ENCODE data around the gene SLC46A2.

SLC46A2 gene

DNA sequence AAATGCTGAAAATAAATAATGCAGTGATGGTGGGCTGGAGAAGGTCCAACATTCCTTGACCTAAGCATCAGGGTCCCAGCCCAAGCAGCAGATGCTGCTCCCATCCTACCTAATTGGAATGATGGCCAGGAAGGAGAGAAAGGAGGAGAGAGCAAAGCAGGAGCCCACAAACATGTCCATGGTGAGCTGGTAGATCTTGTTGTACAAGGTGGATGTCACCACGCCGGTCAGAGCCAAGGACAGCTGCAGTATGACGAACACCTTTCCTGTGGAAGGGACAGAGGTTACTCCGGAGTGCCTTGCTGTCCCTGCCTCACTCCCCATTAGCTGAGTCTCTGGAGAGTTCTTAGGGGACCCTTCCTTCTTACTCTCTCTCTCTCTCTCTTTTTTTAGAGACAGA, 4.3 kb downstream of the SLC46A2 start:
- DNase-seq (ENCODE audit: low read depth in 2 of 2), result no peak

DNA sequence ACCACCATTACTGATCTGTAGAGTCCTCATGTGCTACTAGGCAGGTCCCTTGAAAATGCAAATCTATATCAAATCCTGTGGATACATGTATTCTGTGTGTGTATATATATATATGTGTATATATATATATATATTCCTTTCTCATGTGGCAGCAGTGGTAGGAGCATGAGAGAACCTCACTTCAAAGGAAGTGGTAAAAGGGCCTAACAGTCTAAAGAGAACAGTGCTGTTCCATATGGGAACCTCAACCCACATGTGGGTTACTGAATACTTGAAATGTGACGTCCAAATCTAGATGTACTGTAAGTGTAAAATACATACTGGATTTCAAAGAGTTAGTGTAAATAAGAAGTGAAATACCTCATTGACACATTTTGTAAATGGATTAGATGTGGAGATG, 5.4 kb downstream of the SLC46A2 start:
- no peak for DNase-seq (ENCODE audit: low read depth in 2 of 2)

DNA sequence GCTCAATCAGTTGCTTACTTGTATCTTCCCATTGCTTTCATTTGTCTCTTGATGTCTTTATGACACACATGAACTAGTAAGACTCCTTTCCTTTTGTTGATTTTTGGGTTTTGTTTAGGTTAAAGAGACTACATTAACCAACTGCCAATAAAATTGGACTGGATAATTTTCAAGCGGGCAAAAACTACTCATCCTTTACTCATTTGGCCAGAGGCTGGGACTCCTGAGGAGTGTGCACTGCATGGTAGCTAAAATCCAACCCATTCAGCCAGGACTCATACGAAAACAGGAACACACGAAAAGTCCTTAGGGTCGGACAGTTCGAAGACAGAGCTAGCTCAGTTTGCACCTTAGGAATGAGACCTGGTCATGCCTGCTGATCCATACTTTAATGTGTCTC, 6.0 kb downstream of the SLC46A2 start:
- no peak for DNase-seq (ENCODE audit: low read depth in 2 of 2)

DNA sequence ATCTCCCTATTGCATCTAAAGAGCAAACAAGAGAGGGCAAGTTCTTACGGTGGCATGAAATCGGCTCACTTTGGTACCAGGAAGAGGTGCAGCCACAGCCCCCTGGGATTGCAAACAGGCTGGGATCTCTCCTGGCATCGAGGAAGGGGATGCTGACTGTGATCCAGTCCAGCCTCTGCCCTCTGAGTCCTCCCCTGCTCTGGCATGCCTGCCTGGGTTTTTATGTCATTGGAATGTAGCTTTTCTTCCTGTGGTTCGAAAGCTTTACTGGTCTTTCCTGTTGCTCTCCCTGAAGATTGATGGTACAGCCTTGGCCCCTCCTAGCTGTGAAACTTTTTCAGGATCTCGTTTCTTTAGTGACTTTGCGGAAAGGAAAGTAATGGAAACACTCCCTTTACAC, 6.6 kb downstream of the SLC46A2 start:
- no peak for DNase-seq (ENCODE audit: low read depth in 2 of 2)

DNA sequence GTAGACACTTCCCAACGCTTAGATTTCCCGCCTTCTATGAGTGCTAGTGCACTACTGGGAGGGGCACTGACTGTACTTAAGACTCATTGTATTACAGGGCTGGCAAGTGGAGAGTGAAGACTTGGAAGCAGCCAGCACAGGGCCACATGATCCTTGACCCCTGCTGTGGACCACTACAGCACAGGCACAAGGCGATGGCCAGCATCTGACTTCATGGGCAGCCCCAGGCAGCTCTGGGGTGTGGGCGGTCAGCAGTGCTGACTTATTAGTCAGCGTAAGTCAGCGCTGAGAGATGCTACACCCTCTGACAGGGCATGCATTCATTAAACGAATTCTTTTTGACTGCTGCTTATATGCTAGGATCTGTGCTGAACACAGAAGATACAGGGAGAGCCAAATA, 9.3 kb downstream of the SLC46A2 start:
- DNase-seq (ENCODE audit: low read depth in 2 of 2), result no peak

DNA sequence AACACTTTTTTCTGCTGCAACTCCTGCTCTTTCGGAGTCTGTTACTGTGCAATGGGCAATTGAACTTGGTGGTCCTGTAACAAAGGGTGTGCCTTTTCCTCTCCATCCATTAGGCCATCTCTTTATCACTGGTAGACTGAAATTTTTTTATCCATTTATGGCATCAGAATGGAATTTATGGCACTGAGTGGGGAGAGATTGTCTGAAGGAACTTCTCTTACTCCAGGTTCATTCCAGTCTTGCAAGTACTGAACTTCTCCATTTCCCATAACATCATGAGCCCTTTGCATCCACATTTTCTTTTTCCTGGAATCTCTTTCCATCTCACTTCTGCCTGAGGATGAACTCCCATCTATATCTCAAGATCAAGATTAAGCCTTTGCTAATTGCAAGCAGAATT, 10.0 kb downstream of the SLC46A2 start:
- DNase-seq (ENCODE audit: low read depth in 2 of 2), result no peak

DNA sequence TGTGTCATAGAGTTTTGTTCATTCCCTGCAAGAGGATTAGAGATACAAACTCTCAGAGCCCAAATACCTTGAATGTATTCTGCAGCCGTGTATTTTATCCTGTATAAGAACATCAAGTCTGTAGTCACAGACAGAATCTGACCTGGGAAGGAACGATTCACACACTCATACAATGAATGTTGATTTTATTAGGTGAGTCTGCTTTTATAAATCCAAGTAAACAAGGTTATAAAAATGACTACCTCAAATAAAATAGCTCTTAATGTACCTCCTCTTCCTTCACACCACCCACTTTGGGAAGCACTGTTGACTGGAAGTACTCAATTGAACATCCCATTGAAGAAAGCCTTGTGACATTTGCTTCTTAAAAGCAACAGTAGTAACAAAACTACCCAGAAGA, 11.9 kb downstream of the SLC46A2 start:
- DNase-seq (ENCODE audit: low read depth in 2 of 2), result no peak

DNA sequence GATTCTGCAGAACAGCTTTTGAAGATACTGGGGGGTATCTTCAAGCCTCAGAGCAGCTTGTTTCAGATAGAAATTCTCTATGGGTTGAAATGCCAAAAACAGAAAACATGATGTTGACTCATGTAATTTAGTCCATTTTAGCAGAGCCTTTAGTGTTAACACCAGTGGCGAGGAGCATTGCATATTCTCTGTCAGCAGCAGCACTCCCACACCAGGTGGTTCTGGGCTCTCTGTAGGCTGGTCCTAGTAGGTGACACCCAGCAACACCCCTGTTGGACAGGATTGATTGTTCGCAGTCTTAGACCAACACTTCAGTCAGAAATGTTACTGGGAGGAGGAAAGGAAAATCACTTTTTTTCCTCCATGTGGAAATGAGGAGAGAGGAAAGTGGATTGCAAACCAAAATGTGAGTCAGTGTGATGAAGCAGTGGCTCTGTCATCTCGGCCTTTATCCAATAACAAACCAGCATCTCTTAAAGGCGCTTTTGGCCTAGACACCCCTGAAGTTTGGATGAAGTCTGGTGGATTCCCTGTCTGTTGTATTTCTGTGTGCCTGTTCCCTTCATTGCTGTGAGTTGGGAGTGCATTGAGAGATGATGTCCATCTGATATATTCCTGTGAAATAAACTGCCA, 16.8 kb downstream of the SLC46A2 start:
- DNase-seq (ENCODE audit: low read depth in 2 of 2), result no peak

DNA sequence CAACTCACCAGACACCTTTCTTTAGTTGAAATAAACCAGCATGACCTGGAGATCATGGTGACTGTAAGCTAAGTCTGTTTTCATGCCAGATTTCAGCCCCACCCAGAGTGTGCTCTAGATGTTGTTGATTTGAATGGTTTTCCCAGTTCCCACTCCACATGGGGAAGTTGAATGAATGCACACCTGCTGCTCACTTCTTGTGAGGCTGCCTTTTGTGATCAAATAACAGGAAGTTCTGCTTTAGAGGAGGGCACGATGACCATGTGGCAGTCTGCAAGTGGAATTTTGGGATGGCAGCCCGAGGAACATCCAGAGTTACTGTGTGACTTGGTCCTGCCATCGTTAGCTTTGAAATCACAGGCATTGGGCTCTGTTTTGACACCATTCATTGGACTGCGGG, 18.7 kb downstream of the SLC46A2 start:
- DNase-seq (ENCODE audit: low read depth in 2 of 2), result no peak

DNA sequence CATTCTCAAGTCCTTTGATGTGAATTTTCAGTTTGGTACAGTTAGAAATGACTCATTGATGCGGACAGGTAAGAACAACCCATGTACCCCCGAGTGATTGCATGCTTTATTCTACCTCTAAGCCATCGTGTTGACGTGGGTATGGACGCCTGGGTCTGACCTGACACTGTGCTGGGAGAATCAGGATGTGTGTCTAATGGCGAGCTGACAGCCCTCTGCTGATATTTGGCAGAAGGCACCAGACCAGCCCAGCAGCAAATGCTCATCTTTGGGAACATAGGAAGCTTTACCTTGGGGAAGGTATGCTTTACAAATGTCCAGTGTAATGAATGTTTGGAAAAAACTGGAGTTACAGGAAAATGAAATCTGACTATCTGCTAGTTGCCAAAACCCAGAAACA, 20.1 kb downstream of the SLC46A2 start:
- DNase-seq (ENCODE audit: low read depth in 2 of 2), result no peak

DNA sequence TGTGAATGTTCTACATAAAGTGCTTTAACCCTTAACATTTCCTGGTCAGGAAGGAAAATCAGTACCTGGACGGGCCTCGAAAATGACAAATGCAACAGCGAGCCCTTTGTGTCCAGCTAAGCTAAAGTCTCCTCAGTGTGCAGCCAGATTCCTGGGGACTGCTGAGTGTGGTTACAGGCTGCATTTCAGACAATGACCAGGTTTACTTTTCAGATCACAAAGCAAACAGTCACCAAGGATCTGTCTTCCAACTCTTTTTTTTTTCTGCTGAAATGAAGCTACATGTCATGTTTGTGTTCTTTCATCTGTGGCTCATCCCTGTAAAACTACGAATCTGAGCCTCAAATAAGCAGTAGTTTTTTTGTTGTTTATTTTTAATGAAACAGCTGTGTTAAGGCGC, 20.8 kb downstream of the SLC46A2 start:
- DNase-seq (ENCODE audit: low read depth in 2 of 2), result no peak

DNA sequence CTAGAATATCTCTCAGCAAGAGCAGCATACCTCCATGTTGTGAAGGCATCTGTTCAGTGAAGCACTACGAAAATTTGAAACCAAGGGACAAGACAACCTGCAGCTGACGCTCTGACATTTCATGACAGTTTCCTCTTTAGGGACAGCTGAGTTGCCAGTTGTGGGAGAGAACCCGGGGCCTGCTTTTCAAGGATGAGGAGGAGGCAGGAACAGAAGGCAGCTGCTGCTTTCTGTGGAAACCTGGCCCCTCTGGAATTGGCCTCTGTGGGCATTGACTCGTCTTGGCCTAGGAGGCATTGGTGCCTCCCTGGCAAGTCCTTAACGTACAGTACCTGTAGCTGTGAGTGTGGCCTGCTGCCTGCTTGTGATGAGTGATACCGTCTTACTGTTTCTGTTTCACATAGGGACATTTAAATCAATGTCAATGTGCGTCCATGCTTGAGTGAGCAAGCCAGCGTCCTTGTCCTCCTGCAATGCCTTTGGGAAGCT, 21.6 kb downstream of the SLC46A2 start:
- DNase-seq (ENCODE audit: low read depth in 2 of 2), result no peak

DNA sequence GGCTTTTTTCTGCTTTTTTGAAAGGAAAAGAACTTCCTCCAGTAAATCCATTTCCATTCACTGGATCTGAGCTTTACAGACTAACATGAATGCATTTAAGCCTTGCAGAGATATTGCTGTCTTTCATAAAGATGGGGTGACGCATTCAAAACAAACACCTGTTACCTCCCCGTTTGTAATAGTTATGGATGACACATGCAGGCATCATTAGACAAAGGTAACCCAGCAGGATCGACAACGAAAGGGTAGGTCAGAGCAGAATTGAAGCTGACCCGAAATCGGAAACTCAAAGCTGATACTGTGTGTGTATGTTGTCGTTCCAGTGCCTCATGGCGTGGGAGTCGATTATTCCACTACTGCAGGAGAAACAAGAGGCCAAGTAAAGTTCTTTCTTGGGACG, 22.2 kb downstream of the SLC46A2 start:
- no peak for DNase-seq (ENCODE audit: low read depth in 2 of 2)

DNA sequence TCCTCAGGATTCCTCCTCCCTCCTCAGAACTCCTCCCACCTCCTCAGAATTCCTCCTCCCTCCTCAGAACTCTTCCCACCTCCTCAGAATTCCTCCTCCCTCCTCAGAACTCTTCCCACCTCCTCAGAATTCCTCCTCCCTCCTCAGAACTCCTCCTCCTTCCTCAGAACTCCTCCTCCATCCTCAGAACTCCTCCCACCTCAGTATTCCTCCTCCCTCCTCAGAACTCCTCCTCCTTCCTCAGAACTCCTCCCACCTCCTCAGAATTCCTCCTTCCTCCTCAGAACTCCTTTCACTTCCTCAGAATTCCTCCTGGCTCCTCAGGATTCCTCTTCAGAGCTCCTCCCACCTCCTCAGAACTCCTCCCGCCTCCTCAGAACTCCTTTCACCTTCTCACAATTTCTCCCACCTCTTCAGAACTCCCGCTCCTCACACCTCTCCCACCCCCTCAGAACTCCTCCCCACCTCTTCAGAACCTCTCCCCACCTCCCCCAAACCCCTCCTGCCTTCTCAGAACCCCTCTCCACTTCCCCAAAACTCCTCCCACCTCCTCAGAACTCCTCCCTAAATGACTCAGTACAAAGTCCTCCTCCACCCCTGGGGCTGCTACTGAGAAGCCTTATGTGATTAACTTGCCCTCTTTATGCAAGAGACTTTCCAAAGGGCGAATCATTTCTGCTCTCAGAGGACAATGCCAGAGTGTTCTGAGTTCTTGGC, 23.2 kb downstream of the SLC46A2 start:
- DNase-seq (ENCODE audit: low read depth in 2 of 2), result no peak

DNA sequence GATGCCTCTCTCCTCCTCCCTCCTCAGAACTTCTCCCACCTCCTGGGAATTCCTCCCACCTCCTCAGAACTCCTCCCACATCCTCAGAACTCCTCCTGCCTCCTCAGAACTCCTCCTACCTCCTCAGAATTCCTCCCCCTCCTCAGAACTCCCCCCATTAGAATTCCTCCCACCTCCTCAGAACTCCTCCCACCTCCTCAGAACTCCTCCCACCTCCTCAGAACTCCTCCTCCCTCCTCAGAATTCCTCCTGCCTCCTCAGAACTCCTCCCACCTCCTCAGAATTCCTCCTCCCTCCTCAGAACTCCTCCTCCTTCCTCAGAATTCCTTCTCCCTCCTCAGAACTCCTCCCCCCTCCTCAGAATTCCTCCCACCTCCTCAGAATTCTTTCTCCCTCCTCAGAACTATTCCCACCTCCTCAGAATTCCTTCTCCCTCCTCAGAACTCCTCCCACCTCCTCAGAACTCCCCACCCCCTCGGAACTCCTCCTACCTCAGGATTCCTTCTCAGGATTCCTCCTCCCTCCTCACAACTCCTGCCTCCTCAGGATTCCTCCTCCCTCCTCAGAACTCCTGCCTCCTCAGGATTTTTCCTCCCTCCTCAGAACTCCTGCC, 23.9 kb downstream of the SLC46A2 start:
- DNase-seq (ENCODE audit: low read depth in 2 of 2), result no peak

DNA sequence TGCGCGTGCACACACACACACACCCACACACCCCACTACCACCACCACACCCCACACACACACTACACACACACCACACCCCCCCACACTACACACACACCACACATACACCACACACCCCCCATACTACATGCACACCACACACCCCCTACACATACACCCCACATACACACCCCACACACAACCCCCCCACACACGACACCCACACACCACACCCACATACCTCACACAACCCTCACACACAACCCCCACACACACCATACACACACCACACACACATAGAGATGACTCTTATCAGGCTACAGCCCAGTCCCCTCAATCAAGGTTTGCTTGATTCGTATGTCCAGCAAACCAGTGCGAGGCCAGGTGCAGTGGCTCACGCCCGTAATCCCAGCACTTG, 25.7 kb downstream of the SLC46A2 start:
- DNase-seq (ENCODE audit: low read depth in 2 of 2), result no peak

DNA sequence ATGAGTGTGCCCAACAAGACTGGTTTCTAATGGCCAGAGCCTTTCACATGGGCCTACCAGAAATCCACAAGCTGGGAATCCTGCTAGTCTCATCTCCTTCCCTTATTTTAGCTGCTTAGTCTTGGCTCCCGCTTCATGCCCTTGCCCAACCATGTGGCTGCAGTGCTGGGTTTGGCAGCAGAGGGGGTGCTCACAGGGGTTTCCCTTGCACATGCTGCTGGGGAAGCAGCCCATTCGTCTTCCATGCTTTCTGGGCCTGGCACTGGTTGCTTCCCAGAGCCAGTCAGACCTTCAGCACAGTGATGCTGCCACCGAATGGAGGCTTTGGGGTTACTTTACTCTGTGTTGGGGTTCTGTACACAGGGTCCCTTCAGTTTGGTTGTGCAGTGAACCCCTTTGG, 26.3 kb downstream of the SLC46A2 start:
- DNase-seq (ENCODE audit: low read depth in 2 of 2), result no peak

DNA sequence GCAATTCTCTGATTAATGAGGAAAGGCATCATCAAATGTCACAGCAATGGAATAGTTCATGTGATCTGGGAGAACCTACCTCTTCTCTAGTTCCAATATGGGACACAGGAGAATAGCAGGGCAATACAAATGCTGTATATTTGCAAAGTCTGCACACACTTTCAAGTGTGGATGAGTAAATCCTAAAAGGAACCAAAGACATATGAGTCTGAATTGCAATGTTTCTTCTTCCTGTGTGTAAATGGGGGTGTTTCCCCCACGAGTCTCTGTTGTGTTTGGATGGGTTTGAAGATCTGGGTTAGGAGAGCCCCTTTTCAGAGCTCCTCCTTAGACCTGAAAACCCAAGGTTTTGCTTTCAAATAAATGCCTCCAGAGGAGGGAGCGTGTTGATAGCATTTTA, 26.9 kb downstream of the SLC46A2 start:
- no peak for DNase-seq (ENCODE audit: low read depth in 2 of 2)

DNA sequence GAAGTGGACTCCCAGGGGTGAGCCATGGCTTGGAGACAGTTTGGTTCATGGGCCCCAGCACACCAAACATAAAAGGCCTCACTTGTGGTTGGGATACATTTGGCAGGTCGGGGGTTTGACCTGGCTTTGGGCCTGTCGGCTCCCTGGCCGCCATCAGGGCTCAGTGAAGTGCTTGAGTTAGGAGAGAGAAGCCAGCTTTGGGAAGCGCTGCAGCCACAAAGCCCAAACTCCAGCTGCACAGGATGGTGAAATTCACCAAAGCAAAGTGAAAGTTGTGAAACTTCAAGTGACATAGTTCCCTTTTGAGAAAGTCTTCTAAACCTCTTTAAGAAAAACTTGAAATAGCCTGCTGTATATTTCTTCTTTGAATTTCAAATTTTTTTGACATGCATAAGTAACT, 27.5 kb downstream of the SLC46A2 start:
- no peak for DNase-seq (ENCODE audit: low read depth in 2 of 2)

DNA sequence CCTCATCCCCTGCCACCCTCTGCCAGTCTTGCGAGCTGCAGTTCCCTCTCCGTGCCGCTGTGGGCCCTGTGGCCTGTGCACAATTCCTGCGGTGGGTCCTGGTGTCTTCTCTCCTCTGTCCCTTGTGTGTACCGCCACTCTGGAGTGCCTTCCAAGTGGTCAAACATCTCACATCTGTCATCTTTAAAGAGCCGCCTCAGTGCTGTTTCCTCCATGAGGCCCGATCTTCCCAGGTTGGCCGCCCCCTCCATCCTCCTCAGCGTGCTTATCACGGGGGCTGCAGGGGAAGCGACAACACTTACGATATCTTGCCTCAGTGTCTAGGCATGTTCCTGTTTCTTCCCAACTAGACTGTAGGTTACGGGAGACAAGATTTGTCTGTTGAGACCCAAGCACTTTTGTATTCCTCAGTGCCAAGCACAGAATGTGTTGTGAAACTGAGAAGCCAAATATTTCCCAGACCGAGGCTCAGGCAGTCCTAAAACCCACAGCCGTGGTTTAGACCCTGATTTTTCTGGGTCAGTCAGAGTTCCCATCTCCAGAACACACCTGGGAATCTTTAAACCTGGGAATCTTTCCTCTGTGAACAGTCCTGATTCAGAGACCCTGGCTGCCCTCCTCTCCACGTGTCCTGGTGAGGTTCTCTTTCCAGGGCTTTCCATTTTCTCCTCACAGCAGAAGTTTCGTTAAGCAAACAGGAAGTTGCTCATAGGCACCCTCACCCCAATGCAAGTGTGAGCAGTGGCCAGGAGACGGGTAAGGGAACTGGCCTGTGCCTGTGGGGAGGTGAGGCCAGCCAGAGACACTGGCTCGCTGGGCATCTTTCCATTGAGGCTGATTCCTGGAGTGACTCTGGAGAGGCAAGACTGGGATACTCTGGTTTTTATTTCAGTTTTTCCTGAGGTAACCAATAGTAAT, 28.8 kb downstream of the SLC46A2 start:
- no peak for DNase-seq (ENCODE audit: low read depth in 2 of 2)

DNA sequence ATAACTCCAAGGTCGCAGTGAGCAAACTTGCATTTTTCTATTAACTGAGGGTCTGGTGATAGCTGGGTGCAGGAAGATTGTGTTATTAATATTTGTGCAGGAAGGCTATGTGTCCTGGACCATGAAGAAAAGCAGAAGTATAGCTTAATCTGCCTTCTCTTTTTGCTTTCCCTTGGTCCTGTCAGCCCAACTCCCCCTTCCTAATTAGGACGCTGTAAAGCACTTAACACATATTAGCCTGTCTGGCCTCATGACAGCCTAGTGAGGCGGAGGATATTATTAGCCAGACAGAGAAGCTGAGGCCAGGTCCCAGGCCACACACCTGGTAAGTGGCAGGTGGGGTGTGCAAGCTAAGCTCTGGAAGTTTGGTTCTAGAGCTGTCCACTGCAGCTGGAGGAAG, 29.5 kb downstream of the SLC46A2 start:
- DNase-seq (ENCODE audit: low read depth in 2 of 2), result no peak

DNA sequence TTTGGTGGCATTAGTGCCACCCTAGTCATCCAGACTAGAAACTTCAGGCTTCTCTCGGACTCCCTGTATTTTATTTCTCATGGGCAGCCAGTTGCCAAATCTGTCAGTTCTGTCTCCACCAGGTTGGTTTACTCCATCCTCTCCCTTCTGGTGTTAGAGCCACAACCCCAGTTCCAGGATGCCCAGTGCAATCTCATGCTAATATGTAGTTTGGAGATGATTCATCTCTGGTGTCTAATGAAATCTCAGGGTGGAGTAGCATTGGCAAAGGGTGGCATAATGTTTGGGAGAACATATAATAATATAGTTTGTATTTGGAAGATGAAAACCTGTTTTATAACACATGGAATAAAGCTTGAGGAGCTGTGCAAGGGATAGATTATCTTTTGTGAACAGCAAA, 30.2 kb downstream of the SLC46A2 start:
- DNase-seq (ENCODE audit: low read depth in 2 of 2), result no peak
